GM23338 (cell line): ENCODE results near the gene EFCAB6. TPM values are rescaled to one million over a fixed set of nuclear protein-coding genes. Genes with fewer than 3 reads are reported as not detected.

Experiments used
- ATAC-seq: fragments of 200-7000 bp; cut with Tn5 transposase; 3 replicates; pipeline ENCODE4 v1.9.1; 2020
- DNase-seq: peaks from one replicate; pipeline ENCODE4 v3.0.0-alpha.2; 2015; ENCODE audit warnings: low spot score
- H2AFZ ChIP-seq: fragments of 200-600 bp; sonication (generic); 2 replicates; pipeline ENCODE4 v1.8.0; 2016; ENCODE audit warnings: antibody characterized with exemption, mild to moderate bottlenecking, moderate library complexity
- H3F3A ChIP-seq: fragments of 200-600 bp; sonication (generic); replicated peaks from 2 replicates; pipeline ENCODE4 v1.8.0; 2017; ENCODE audit warnings: antibody characterized with exemption, mixed run types, low read depth
- H3K27ac ChIP-seq: fragments of 200-600 bp; sonication (generic); 2 replicates; pipeline ENCODE4 v1.6.1; 2016; ENCODE audit warnings: low read depth
- H3K27me3 ChIP-seq: fragments of 200-600 bp; sonication (generic); 2 replicates; pipeline ENCODE4 v1.8.0; 2016; ENCODE audit warnings: mild to moderate bottlenecking, mixed run types, moderate library complexity; ENCODE audit not compliant: insufficient read depth
- H3K36me3 ChIP-seq: fragments of 200-600 bp; sonication (generic); 2 replicates; pipeline ENCODE4 v1.8.0; 2016; ENCODE audit warnings: mild to moderate bottlenecking; ENCODE audit not compliant: insufficient read depth
- H3K4me1 ChIP-seq: fragments of 200-600 bp; sonication (generic); 2 replicates; pipeline ENCODE4 v1.8.0; 2016; ENCODE audit warnings: mild to moderate bottlenecking, moderate library complexity; ENCODE audit not compliant: insufficient read depth
- H3K4me2 ChIP-seq: fragments of 200-600 bp; sonication (generic); 2 replicates; pipeline ENCODE4 v1.7.1; 2017; ENCODE audit warnings: mixed run types
- H3K4me3 ChIP-seq: fragments of 200-600 bp; sonication (generic); 2 replicates; pipeline ENCODE4 v1.6.1; 2016; ENCODE audit warnings: mixed run types
- H3K79me2 ChIP-seq: fragments of 200-600 bp; sonication (generic); replicated peaks from 2 replicates; pipeline ENCODE4 v1.8.0; 2017; ENCODE audit warnings: mild to moderate bottlenecking; ENCODE audit not compliant: insufficient read depth
- H3K9me2 ChIP-seq: fragments of 200-600 bp; sonication (generic); 2 replicates; pipeline ENCODE4 v1.8.0; 2017; ENCODE audit not compliant: insufficient read depth
- H4K20me1 ChIP-seq: fragments of 200-600 bp; sonication (generic); replicated peaks from 2 replicates; pipeline ENCODE4 v1.8.0; 2017; ENCODE audit warnings: mild to moderate bottlenecking; ENCODE audit not compliant: insufficient read depth
- H3K27ac Mint-ChIP-seq: 2 replicates; pipeline ENCODE4 v1.8.0; 2020; ENCODE audit warnings: inconsistent platforms, mild to moderate bottlenecking, moderate library complexity, mixed read lengths
- H3K27me3 Mint-ChIP-seq: 3 replicates; pipeline ENCODE4 v1.8.0; 2022; ENCODE audit warnings: low read depth, mild to moderate bottlenecking, moderate library complexity, mixed read lengths, inconsistent platforms; ENCODE audit not compliant: insufficient read depth, poor library complexity
- H3K36me3 Mint-ChIP-seq: 3 replicates; pipeline ENCODE4 v1.8.0; 2021; ENCODE audit warnings: low read depth, mild to moderate bottlenecking, inconsistent platforms, moderate library complexity, mixed read lengths
- H3K4me1 Mint-ChIP-seq: 3 replicates; pipeline ENCODE4 v1.8.0; 2020; ENCODE audit warnings: mild to moderate bottlenecking, inconsistent platforms, mixed read lengths
- H3K4me3 Mint-ChIP-seq: 3 replicates; pipeline ENCODE4 v1.8.0; 2021; ENCODE audit warnings: moderate library complexity, mild to moderate bottlenecking, inconsistent platforms, mixed read lengths
- H3K9me3 Mint-ChIP-seq: 3 replicates; pipeline ENCODE4 v1.8.0; 2020; ENCODE audit warnings: moderate library complexity, mild to moderate bottlenecking, inconsistent platforms, mixed read lengths
- CREB1 ChIP-seq: fragments of 250-450 bp; sonication (Bioruptor Pico); IDR thresholded peaks from 2 replicates; pipeline ENCODE4 v1.5.0; 2020; ENCODE audit warnings: low read depth, mild to moderate bottlenecking, moderate library complexity
- EZH2 ChIP-seq: fragments of 200-600 bp; sonication (generic); IDR thresholded peaks from one replicate; pipeline ENCODE4 v1.8.0; 2017; ENCODE audit warnings: antibody characterized with exemption, mild to moderate bottlenecking, low read depth; ENCODE audit not compliant: unreplicated experiment
- EZH2phosphoT487 ChIP-seq: fragments of 200-600 bp; sonication (generic); IDR thresholded peaks from one replicate; pipeline ENCODE4 v1.8.1; 2018; ENCODE audit warnings: antibody characterized with exemption; ENCODE audit not compliant: unreplicated experiment
- JUNB ChIP-seq: IDR thresholded peaks from one replicate; pipeline ENCODE4 v1.6.1; 2016; ENCODE audit warnings: antibody characterized with exemption; ENCODE audit not compliant: unreplicated experiment
- NANOG ChIP-seq: IDR thresholded peaks from 2 replicates; pipeline ENCODE4 v1.6.1; 2016; ENCODE audit warnings: antibody characterized with exemption, borderline replicate concordance
- POLR2AphosphoS5 ChIP-seq: IDR thresholded peaks from 2 replicates; pipeline ENCODE4 v1.6.1; 2016; ENCODE audit warnings: antibody characterized with exemption, low read depth
- STAT1 ChIP-seq: IDR thresholded peaks from one replicate; pipeline ENCODE4 v1.6.1; 2016; ENCODE audit warnings: antibody characterized with exemption; ENCODE audit not compliant: unreplicated experiment
- ZNF114 ChIP-seq: fragments of 250-450 bp; sonication (Bioruptor Pico); IDR thresholded peaks from 2 replicates; pipeline ENCODE4 v1.5.0; 2020; ENCODE audit warnings: mild to moderate bottlenecking, moderate library complexity
- ZNF331 ChIP-seq: fragments of 250-450 bp; sonication (Bioruptor Pico); IDR thresholded peaks from 2 replicates; pipeline ENCODE4 v1.5.0; 2020; ENCODE audit warnings: low read depth, mild to moderate bottlenecking, moderate library complexity
- polyA plus RNA-seq: library from polyadenylated mRNA; unstranded; fragments of >200 nt; fragmentation: Nextera tagmentation; extraction: Ambion mirVana; gene quantifications from 2 replicates; pipeline ENCODE4 v1.2.1, GENCODE V29; 2016
- total RNA-seq: library from RNA; depleted of rRNA; stranded (reverse); fragments of >200 nt; shearing (Covaris generic); gene quantifications from 2 replicates; pipeline ENCODE4 v1.2.3, GENCODE V29; 2014
- TF ChIP-seq, protein P1 (sequence below): IDR thresholded peaks from 2 replicates; pipeline ENCODE4 v1.6.1; 2016; ENCODE audit warnings: antibody characterized with exemption
- TF ChIP-seq, protein P2 (sequence below): IDR thresholded peaks from one replicate; pipeline ENCODE4 v1.6.1; 2018; ENCODE audit warnings: antibody characterized with exemption; ENCODE audit not compliant: unreplicated experiment
- TF ChIP-seq, protein P3 (sequence below): fragments of 250-450 bp; sonication (Bioruptor Pico); IDR thresholded peaks from 2 replicates; pipeline ENCODE4 v1.5.0; 2020; ENCODE audit warnings: mild to moderate bottlenecking, moderate library complexity
- TF ChIP-seq, protein P4 (sequence below), 2 experiments: fragments of 200-600 bp in 1 of 2; sonication (generic) in 1 of 2; conservative IDR thresholded peaks; 2 replicates each; pipeline versions ENCODE4 v1.5.1 to v1.6.1; 2016 to 2017; ENCODE audit warnings: antibody characterized with exemption in 2 of 2, low read depth in 2 of 2, mild to moderate bottlenecking in 2 of 2, moderate library complexity in 1 of 2

Gene EFCAB6
- total and polyA plus RNA-seq, 2 experiments from 2014 or later: 1.1 to 1.8 TPM

DNA sequence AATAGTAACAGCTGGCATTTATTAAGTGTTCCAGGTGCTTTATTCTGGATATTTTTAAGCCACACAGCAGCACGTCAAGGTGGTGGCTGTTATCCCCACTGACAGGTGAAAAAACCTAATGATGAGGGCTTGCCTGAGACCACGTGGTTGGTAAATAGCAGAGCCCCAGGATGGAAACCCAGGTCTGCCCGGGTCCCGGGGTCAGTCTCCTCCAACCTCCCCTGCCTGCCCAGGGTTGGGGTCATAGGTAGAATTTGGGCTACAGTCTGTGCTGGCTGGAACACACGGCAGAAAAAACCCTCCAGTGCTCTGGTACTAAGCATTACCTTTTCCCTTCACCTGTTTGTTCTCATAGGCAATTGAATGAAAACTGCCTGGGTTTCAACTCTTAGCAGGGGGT lies 57.9 kb downstream of the EFCAB6 start:
- Histone ChIP-seq H3K27ac (no peak overlapping the region), H3K79me2 (no peaks in the 10 kb centered on the region), H3K4me3 (no peak overlapping the region), H3K27me3 (no peaks in the 10 kb centered on the region), H3K4me2 (no peak overlapping the region), H3F3A (0 out of 2 replicates have a peak, but pooled peaks cover 2% of the 10 kb centered on the region), H3K36me3 (no peaks in the 10 kb centered on the region), H3K9me2 (no peaks in the 10 kb centered on the region; the same call in 1 of the 2 replicates), H2AFZ (no peak overlapping the region), H3K4me1 (peaks cover 27% of the 10 kb centered on the region), H4K20me1 (no peaks in the 10 kb centered on the region)
- no peak for ATAC-seq
- TF ChIP-seq, protein P1, sequence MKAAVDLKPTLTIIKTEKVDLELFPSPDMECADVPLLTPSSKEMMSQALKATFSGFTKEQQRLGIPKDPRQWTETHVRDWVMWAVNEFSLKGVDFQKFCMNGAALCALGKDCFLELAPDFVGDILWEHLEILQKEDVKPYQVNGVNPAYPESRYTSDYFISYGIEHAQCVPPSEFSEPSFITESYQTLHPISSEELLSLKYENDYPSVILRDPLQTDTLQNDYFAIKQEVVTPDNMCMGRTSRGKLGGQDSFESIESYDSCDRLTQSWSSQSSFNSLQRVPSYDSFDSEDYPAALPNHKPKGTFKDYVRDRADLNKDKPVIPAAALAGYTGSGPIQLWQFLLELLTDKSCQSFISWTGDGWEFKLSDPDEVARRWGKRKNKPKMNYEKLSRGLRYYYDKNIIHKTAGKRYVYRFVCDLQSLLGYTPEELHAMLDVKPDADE: no peak
- TF ChIP-seq, protein P2, sequence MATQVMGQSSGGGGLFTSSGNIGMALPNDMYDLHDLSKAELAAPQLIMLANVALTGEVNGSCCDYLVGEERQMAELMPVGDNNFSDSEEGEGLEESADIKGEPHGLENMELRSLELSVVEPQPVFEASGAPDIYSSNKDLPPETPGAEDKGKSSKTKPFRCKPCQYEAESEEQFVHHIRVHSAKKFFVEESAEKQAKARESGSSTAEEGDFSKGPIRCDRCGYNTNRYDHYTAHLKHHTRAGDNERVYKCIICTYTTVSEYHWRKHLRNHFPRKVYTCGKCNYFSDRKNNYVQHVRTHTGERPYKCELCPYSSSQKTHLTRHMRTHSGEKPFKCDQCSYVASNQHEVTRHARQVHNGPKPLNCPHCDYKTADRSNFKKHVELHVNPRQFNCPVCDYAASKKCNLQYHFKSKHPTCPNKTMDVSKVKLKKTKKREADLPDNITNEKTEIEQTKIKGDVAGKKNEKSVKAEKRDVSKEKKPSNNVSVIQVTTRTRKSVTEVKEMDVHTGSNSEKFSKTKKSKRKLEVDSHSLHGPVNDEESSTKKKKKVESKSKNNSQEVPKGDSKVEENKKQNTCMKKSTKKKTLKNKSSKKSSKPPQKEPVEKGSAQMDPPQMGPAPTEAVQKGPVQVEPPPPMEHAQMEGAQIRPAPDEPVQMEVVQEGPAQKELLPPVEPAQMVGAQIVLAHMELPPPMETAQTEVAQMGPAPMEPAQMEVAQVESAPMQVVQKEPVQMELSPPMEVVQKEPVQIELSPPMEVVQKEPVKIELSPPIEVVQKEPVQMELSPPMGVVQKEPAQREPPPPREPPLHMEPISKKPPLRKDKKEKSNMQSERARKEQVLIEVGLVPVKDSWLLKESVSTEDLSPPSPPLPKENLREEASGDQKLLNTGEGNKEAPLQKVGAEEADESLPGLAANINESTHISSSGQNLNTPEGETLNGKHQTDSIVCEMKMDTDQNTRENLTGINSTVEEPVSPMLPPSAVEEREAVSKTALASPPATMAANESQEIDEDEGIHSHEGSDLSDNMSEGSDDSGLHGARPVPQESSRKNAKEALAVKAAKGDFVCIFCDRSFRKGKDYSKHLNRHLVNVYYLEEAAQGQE: no peak
- TF ChIP-seq POLR2AphosphoS5 (no peak), EZH2 (no peak), STAT1 (no peak), EZH2phosphoT487 (no peak), JUNB (no peak), NANOG (no peak), ZNF331 (CRISPR knock-in tag) (no peak), ZNF114 (CRISPR knock-in tag) (no peak), CREB1 (CRISPR knock-in tag) (no peak)
- TF ChIP-seq, protein P3, sequence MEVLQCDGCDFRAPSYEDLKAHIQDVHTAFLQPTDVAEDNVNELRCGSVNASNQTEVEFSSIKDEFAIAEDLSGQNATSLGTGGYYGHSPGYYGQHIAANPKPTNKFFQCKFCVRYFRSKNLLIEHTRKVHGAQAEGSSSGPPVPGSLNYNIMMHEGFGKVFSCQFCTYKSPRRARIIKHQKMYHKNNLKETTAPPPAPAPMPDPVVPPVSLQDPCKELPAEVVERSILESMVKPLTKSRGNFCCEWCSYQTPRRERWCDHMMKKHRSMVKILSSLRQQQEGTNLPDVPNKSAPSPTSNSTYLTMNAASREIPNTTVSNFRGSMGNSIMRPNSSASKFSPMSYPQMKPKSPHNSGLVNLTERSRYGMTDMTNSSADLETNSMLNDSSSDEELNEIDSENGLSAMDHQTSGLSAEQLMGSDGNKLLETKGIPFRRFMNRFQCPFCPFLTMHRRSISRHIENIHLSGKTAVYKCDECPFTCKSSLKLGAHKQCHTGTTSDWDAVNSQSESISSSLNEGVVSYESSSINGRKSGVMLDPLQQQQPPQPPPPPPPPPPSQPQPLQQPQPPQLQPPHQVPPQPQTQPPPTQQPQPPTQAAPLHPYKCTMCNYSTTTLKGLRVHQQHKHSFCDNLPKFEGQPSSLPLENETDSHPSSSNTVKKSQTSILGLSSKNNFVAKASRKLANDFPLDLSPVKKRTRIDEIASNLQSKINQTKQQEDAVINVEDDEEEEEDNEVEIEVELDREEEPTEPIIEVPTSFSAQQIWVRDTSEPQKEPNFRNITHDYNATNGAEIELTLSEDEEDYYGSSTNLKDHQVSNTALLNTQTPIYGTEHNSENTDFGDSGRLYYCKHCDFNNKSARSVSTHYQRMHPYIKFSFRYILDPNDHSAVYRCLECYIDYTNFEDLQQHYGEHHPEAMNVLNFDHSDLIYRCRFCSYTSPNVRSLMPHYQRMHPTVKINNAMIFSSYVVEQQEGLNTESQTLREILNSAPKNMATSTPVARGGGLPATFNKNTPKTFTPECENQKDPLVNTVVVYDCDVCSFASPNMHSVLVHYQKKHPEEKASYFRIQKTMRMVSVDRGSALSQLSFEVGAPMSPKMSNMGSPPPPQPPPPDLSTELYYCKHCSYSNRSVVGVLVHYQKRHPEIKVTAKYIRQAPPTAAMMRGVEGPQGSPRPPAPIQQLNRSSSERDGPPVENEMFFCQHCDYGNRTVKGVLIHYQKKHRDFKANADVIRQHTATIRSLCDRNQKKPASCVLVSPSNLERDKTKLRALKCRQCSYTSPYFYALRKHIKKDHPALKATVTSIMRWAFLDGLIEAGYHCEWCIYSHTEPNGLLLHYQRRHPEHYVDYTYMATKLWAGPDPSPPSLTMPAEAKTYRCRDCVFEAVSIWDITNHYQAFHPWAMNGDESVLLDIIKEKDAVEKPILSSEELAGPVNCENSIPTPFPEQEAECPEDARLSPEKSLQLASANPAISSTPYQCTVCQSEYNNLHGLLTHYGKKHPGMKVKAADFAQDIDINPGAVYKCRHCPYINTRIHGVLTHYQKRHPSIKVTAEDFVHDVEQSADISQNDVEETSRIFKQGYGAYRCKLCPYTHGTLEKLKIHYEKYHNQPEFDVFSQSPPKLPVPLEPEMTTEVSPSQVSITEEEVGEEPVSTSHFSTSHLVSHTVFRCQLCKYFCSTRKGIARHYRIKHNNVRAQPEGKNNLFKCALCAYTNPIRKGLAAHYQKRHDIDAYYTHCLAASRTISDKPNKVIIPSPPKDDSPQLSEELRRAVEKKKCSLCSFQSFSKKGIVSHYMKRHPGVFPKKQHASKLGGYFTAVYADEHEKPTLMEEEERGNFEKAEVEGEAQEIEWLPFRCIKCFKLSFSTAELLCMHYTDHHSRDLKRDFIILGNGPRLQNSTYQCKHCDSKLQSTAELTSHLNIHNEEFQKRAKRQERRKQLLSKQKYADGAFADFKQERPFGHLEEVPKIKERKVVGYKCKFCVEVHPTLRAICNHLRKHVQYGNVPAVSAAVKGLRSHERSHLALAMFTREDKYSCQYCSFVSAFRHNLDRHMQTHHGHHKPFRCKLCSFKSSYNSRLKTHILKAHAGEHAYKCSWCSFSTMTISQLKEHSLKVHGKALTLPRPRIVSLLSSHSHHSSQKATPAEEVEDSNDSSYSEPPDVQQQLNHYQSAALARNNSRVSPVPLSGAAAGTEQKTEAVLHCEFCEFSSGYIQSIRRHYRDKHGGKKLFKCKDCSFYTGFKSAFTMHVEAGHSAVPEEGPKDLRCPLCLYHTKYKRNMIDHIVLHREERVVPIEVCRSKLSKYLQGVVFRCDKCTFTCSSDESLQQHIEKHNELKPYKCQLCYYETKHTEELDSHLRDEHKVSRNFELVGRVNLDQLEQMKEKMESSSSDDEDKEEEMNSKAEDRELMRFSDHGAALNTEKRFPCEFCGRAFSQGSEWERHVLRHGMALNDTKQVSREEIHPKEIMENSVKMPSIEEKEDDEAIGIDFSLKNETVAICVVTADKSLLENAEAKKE (CRISPR knock-in tag): no peak
- TF ChIP-seq, protein P4, sequence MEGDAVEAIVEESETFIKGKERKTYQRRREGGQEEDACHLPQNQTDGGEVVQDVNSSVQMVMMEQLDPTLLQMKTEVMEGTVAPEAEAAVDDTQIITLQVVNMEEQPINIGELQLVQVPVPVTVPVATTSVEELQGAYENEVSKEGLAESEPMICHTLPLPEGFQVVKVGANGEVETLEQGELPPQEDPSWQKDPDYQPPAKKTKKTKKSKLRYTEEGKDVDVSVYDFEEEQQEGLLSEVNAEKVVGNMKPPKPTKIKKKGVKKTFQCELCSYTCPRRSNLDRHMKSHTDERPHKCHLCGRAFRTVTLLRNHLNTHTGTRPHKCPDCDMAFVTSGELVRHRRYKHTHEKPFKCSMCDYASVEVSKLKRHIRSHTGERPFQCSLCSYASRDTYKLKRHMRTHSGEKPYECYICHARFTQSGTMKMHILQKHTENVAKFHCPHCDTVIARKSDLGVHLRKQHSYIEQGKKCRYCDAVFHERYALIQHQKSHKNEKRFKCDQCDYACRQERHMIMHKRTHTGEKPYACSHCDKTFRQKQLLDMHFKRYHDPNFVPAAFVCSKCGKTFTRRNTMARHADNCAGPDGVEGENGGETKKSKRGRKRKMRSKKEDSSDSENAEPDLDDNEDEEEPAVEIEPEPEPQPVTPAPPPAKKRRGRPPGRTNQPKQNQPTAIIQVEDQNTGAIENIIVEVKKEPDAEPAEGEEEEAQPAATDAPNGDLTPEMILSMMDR (conservative IDR thresholded peaks at IDR 0.05; ENCODE audit: low read depth in 2 of 2): no peak
- Mint-ChIP-seq H3K4me1 (peaks cover 23% of the 10 kb centered on the region), H3K9me3 (no peaks in the 10 kb centered on the region), H3K27me3 (peaks cover 6% of the 10 kb centered on the region), H3K4me3 (no peak overlapping the region), H3K27ac (no peak overlapping the region), H3K36me3 (no peaks in the 10 kb centered on the region)
- no peak for DNase-seq
